Transverse colon (tissue), 4 donors: ENCODE results near the gene LGI1.

Source experiments
- POLR2A ChIP-seq: fragments of 450-650 bp; IDR thresholded peaks from one replicate; pipeline ENCODE4 v1.6.1; 2016; ENCODE audit warnings: antibody characterized with exemption, mild to moderate bottlenecking, moderate library complexity
- POLR2AphosphoS5 ChIP-seq, 3 donors: sonication (generic); formaldehyde crosslinking; IDR thresholded peaks; one replicate each; pipeline ENCODE4 v1.6.1; 2016; ENCODE audit warnings: antibody characterized with exemption in 3 of 3
- TF ChIP-seq, protein P1 (sequence below), 5 experiments: fragments of 200-600 bp in 3 of 5; fragments of 450-650 bp in 2 of 5; sonication (generic) in 3 of 5; IDR thresholded peaks; 1 replicate in 2 of 5; 2 replicates in 3 of 5; pipeline ENCODE4 v1.5.1; 2016 to 2017; ENCODE audit warnings: antibody characterized with exemption in 5 of 5, inconsistent platforms in 3 of 5, mild to moderate bottlenecking in 2 of 5, moderate library complexity in 1 of 5

GRCh38 chr10:93760490-93760889 is 2.8 kb downstream of the LGI1 start:
- TF ChIP-seq, protein P1, sequence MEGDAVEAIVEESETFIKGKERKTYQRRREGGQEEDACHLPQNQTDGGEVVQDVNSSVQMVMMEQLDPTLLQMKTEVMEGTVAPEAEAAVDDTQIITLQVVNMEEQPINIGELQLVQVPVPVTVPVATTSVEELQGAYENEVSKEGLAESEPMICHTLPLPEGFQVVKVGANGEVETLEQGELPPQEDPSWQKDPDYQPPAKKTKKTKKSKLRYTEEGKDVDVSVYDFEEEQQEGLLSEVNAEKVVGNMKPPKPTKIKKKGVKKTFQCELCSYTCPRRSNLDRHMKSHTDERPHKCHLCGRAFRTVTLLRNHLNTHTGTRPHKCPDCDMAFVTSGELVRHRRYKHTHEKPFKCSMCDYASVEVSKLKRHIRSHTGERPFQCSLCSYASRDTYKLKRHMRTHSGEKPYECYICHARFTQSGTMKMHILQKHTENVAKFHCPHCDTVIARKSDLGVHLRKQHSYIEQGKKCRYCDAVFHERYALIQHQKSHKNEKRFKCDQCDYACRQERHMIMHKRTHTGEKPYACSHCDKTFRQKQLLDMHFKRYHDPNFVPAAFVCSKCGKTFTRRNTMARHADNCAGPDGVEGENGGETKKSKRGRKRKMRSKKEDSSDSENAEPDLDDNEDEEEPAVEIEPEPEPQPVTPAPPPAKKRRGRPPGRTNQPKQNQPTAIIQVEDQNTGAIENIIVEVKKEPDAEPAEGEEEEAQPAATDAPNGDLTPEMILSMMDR (IDR thresholded peaks at IDR 0.05) = no peak
- TF ChIP-seq POLR2A = no peak
- no peak for TF ChIP-seq POLR2AphosphoS5 (IDR thresholded peaks at IDR 0.05)
